GM12892 (cell line): ENCODE measurements around the gene HSD11B2.

Source experiments
- POLR2A ChIP-seq: IDR thresholded peaks from 2 replicates; pipeline ENCODE4 v1.6.1; 2011; ENCODE audit warnings: low read depth, low read length, control low read depth
- TAF1 ChIP-seq: IDR thresholded peaks from 2 replicates; pipeline ENCODE4 v1.6.1; 2011; ENCODE audit warnings: low read depth, mild to moderate bottlenecking, control low read depth, low read length, borderline replicate concordance

GRCh38 chr16:67441907-67442306 lies 11.0 kb downstream of the HSD11B2 start:
- TF ChIP-seq TAF1 (no peak), POLR2A (no peak)
